ENCODE measurements around the gene ACER1.
A peak's percentile ranks its signal among the peaks of the same experiment; 100 is the strongest.
"Not testable (repeated sequence)": the region's sequence is repeated elsewhere in the genome, so short reads cannot be mapped to it uniquely, and the experiment has no call there.

The ACER1 gene

GRCh38 chr19:6286676-6287075 is 46.7 kb downstream of the ACER1 start:
- no peak for DNase-seq

- DNase-seq: not testable (repeated sequence)
These were observed 51.0 kb downstream of the ACER1 start for GRCh38 chr19:6282393-6282792.

GRCh38 chr19:6279931-6280591 is 53.4 kb downstream of the ACER1 start, which contains the start of gene MLLT1:
MLLT1 (minus strand) TSS chr19:6279975; CDS start chr19:6279784, 191 bp downstream.
- DNase-seq: peak; percentile 96

GRCh38 chr19:6279620-6279930 is 53.8 kb downstream of the ACER1 start:
- no peak for DNase-seq

GRCh38 chr19:6278740-6279619 is 54.4 kb downstream of the ACER1 start:
- no peak for DNase-seq

GRCh38 chr19:6278051-6278450 is 55.4 kb downstream of the ACER1 start:
- no peak for DNase-seq

GRCh38 chr19:6276447-6276846 is 57.0 kb downstream of the ACER1 start:
- DNase-seq: no peak

GRCh38 chr19:6275170-6275744 is 58.2 kb downstream of the ACER1 start:
- DNase-seq: no peak

- no peak for DNase-seq
These were observed 58.7 kb downstream of the ACER1 start for GRCh38 chr19:6274756-6275155.

GRCh38 chr19:6273701-6274601 is 59.5 kb downstream of the ACER1 start:
- DNase-seq: no peak

GRCh38 chr19:6272913-6273600 is 60.4 kb downstream of the ACER1 start:
- no peak for DNase-seq

- no peak for DNase-seq
These were observed 61.0 kb downstream of the ACER1 start for GRCh38 chr19:6272411-6272791.

GRCh38 chr19:6271721-6272410 is 61.5 kb downstream of the ACER1 start:
- DNase-seq: no peak

GRCh38 chr19:6271251-6271650 is 62.2 kb downstream of the ACER1 start:
- DNase-seq: no peak

- no peak for DNase-seq
These were observed 62.6 kb downstream of the ACER1 start for GRCh38 chr19:6270822-6271221.

- DNase-seq: no peak
These were observed 63.2 kb downstream of the ACER1 start for GRCh38 chr19:6270076-6270745.

GRCh38 chr19:6269101-6269886 is 64.1 kb downstream of the ACER1 start:
- DNase-seq: no peak

GRCh38 chr19:6268382-6268771 is 65.0 kb downstream of the ACER1 start:
- DNase-seq: no peak

GRCh38 chr19:6267552-6268381 is 65.6 kb downstream of the ACER1 start:
- no peak for DNase-seq

Data from NK-92 treated with Interleukin-12 subunit alpha and Interleukin-12 subunit beta, amount 100 ng/mL, for 24 hours (cell line).